Left ventricle myocardium inferior (tissue), 1 donor: Measurements from ENCODE around the gene TTYH1. TPM values are rescaled to one million over a fixed set of nuclear protein-coding genes. Genes with fewer than 3 reads are reported as not detected.
"Not testable (repeated sequence)": the region's sequence is repeated elsewhere in the genome, so short reads cannot be mapped to it uniquely, and the experiment has no call there.

Experiments
- DNase-seq: peaks from one replicate; pipeline ENCODE4 v3.0.0-alpha.2; 2020
- H3K27ac ChIP-seq: fragments of 200-600 bp; replicated peaks from 2 replicates; pipeline ENCODE4 v1.8.0; 2021
- H3K27me3 ChIP-seq: fragments of 200-600 bp; 2 replicates; pipeline ENCODE4 v1.8.0; 2021; ENCODE audit warnings: low read depth
- H3K36me3 ChIP-seq: fragments of 200-600 bp; 2 replicates; pipeline ENCODE4 v1.8.0; 2021
- H3K4me1 ChIP-seq: fragments of 200-600 bp; 2 replicates; pipeline ENCODE4 v1.8.0; 2021
- H3K4me3 ChIP-seq: fragments of 200-600 bp; 2 replicates; pipeline ENCODE4 v1.8.0; 2021; ENCODE audit warnings: mild to moderate bottlenecking, moderate library complexity
- H3K9me3 ChIP-seq: fragments of 200-600 bp; replicated peaks from 2 replicates; pipeline ENCODE4 v1.8.0; 2021
- CTCF ChIP-seq: fragments of 200-600 bp; IDR thresholded peaks from 2 replicates; pipeline ENCODE4 v1.8.0; 2021; ENCODE audit warnings: antibody characterized with exemption, mild to moderate bottlenecking, borderline replicate concordance
- intact Hi-C: fragments of 100-400 bp; cut with micrococcal nuclease; formaldehyde crosslinking; loops from one replicate; pipeline ENCODE4 v1.11.0; 2022
- long read RNA-seq: library from polyadenylated mRNA; unstranded; transcript quantifications from one replicate; pipeline ENCODE4 v2.0.0, GENCODE V29; 2021
- total RNA-seq: library from RNA; stranded (reverse); fragmentation: NEBNext Ultra II Directional; extraction: Animal tissue kit (Norgen Biotek cat#: 25700); gene quantifications from one replicate; pipeline ENCODE4 v1.2.1, GENCODE V29; 2021
- donor health status: DM: no; HTN: yes; CAD: no; lungs with severe emphysema.

The TTYH1 gene
- total RNA-seq = 1.9 TPM
- long read RNA-seq, partial matches to known transcripts = 0 of 6 reads
- long read RNA-seq, other reads (novel, unspliced or antisense) = 2 of 6 reads

- peak within 1 kb of the TSS; percentile 58 for H3K4me3 ChIP-seq
- peaks cover 34% of the 10 kb centered on the region for H3K4me1 ChIP-seq
- no peaks in the 10 kb centered on the region for H3K9me3 ChIP-seq
- H3K36me3 ChIP-seq = no peaks in the 10 kb centered on the region
- intact Hi-C loops = no loop called here
- TF ChIP-seq CTCF = peak; percentile 54
- no peak for DNase-seq
- H3K27me3 ChIP-seq = peaks cover 88% of the 10 kb centered on the region
- H3K27ac ChIP-seq = peak within 1 kb of the TSS; percentile 51
Measured at GRCh38 chr19:54415208-54415900, at the start of gene TTYH1. TTYH1 (plus strand) TSS chr19:54415464; CDS start chr19:54415553, 89 bp downstream.

GRCh38 chr19:54365798-54366197 is 49.5 kb upstream of the TTYH1 start:
- DNase-seq, H3K36me3 ChIP-seq, intact Hi-C loops, H3K4me3 ChIP-seq, H3K9me3 ChIP-seq, H3K4me1 ChIP-seq: not testable (repeated sequence)
- Histone ChIP-seq H3K27me3 (peaks cover 24% of the 10 kb centered on the region), H3K27ac (peak overlapping the region; percentile 42)

GRCh38 chr19:54366811-54367210 is 48.5 kb upstream of the TTYH1 start:
- Histone ChIP-seq H3K36me3 (no peaks in the 10 kb centered on the region), H3K4me1 (no peaks in the 10 kb centered on the region), H3K27me3 (peaks cover 22% of the 10 kb centered on the region), H3K9me3 (no peaks in the 10 kb centered on the region), H3K4me3 (no peak overlapping the region), H3K27ac (no peak overlapping the region)
- TF ChIP-seq CTCF = no peak
- no peak for DNase-seq
- intact Hi-C loops = no loop called here

- TF ChIP-seq CTCF = no peak
- H3K27me3 ChIP-seq = peaks cover 20% of the 10 kb centered on the region
- no peak for DNase-seq
- intact Hi-C loops = no loop called here
- no peak overlapping the region for H3K27ac ChIP-seq
- H3K4me1 ChIP-seq = no peaks in the 10 kb centered on the region
- H3K36me3 ChIP-seq = no peaks in the 10 kb centered on the region
- H3K4me3 ChIP-seq = no peak overlapping the region
- H3K9me3 ChIP-seq = no peaks in the 10 kb centered on the region
Measured at GRCh38 chr19:54369082-54369687, 46.1 kb upstream of the TTYH1 start.

- H3K36me3 ChIP-seq, H3K4me1 ChIP-seq, intact Hi-C loops, H3K27ac ChIP-seq, H3K9me3 ChIP-seq, H3K4me3 ChIP-seq, DNase-seq: not testable (repeated sequence)
- H3K27me3 ChIP-seq = peaks cover 18% of the 10 kb centered on the region
Measured at GRCh38 chr19:54369688-54370433, 45.4 kb upstream of the TTYH1 start.

- intact Hi-C loops, DNase-seq, H3K4me1 ChIP-seq, H3K4me3 ChIP-seq, H3K9me3 ChIP-seq, H3K27ac ChIP-seq, H3K36me3 ChIP-seq: not testable (repeated sequence)
- H3K27me3 ChIP-seq = peaks cover 12% of the 10 kb centered on the region
Measured at GRCh38 chr19:54370434-54370796, 44.8 kb upstream of the TTYH1 start.

GRCh38 chr19:54371453-54371852 is 43.8 kb upstream of the TTYH1 start:
- peaks cover 21% of the 10 kb centered on the region for H3K27me3 ChIP-seq
- H3K9me3 ChIP-seq, DNase-seq, H3K4me1 ChIP-seq, H3K36me3 ChIP-seq, H3K4me3 ChIP-seq, intact Hi-C loops, H3K27ac ChIP-seq: not testable (repeated sequence)
